Measurements from ENCODE around the gene CCDC7.
A peak's percentile ranks its signal among the peaks of the same experiment; 100 is the strongest.
"Not testable (repeated sequence)": the region's sequence is repeated elsewhere in the genome, so short reads cannot be mapped to it uniquely, and the experiment has no call there.

CCDC7 gene

DNA sequence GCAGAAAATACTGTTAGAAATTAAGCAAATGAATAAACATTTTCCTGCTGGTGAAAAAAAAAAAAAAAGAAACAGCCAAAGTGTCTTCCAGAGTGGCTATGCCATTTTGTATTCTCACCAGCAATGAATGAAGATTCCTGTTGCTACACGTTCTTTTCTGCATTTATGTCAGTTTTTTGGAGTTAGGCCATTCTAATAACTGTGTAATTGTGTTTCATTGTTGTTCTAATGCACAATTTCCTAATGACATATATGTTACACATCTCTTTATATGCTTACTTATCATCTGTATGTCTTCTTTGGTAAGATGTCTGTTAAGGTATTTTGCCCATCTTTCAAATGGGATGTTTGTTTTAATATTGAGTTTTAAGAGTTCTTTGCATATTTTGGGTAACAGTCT lies 298.4 kb downstream of the CCDC7 start:
- DNase-seq: no peak

DNA sequence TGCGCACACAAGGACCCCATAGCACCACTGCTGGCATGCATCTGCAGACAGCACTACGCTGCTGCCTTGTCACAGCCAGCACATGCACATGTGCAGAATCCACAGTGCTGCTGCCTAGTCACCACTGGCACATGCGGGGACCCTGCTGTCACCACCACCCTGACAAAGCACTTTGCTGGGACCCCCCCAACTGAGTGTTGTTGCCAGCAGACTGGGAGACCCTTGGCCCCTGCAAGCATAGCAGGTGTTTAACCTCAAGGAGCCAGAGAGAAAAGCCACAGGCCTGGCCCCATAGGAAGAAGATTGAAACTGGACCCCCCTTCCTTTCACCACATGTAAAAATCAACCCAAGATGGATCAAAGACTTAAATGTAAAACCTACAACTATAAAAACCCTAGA lies 300.9 kb downstream of the CCDC7 start:
- DNase-seq: no peak

DNA sequence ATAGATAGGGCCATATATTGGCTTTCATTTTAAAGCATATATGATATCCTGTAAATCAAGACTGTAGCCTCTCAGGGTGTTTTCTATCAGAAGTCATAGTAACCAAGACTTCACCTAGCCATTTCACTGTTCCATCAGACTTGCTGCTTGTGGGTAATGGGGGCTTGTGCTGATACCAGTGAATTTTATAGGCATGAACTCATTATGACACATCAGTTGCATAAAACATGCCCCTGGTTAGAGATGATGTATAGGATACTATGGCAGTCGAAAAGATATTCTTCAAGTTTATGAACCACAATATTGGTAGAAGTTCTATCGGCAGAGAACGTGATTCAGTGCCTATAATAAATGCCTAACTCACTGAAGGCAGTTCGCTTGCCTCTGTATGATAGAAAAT lies 305.6 kb downstream of the CCDC7 start:
- no peak for DNase-seq

DNA sequence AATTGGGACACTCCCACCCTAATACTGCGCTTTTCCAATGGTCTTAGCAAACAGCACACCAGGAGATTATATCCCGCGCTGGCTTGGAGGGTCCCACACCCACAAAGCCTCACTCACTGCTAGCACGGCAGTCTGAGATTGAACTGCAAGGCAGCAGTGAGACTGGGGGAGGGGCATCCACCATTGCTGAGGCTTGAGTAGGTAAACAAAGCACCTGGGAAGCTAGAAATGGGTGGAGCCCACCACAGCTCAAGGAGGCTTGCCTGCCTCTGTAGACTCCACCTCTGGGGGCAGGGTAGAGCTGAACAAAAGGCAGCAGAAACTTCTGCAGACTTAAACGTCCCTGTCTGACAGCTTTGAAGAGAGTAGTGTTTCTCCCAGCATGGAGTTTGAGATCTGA lies 309.0 kb downstream of the CCDC7 start:
- not testable (repeated sequence) for DNase-seq

DNA sequence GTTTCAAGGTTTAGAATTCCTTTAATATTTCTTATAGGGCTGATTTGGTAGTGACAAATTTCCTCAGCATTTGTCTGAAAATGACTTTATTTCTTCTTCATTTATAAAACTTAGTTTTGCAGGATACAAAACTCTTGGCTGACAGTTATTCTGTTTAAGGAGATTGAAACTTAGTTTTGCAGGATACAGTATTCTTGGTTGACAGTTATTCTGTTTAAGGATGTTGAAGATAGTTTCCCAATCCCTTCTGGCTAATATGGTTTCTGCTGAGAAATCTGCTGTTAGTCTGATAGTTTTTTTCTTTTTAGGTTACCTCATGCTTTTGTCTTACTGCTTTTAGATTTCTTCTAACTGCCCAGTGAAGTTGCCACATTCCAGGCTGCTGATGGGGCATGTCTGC lies 325.3 kb downstream of the CCDC7 start:
- DNase-seq: no peak

DNA sequence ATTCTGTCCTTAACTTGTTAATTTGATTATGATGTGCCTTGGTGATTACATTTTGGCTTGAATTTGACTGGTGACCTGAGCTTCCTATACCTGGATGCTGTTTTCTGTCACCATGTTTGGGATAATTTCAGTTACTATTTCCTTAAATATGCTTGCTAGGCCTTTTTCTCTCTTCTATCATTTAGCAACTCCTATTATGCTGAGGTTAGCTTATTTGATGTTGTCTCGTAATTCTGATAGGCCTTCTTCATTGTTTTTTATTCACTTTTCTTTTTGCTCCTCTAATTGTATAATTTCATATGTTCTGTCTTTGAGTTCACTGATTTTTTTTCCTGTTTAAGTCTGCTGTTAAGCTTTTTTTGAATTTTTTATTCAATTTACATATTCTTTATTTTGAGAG lies 327.2 kb downstream of the CCDC7 start:
- no peak for DNase-seq

DNA sequence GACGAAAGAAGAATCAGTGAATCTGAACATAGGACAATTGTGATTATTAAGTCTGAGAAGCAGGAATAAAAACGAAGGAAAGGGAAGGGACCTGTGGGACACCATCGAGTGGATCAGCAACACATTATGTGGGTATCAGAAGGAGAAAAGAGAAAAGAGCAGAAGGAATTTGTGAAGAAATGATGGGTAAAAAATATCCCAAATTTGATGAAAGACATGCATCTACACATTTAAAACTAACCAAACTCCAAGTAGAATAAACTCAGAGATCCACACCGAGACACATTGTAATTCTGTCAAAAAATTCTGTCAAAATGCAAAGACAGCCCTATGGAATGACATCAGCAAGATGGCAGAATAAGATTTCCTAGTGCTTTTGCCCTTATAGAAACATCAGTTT lies 341.0 kb downstream of the CCDC7 start:
- DNase-seq: no peak

DNA sequence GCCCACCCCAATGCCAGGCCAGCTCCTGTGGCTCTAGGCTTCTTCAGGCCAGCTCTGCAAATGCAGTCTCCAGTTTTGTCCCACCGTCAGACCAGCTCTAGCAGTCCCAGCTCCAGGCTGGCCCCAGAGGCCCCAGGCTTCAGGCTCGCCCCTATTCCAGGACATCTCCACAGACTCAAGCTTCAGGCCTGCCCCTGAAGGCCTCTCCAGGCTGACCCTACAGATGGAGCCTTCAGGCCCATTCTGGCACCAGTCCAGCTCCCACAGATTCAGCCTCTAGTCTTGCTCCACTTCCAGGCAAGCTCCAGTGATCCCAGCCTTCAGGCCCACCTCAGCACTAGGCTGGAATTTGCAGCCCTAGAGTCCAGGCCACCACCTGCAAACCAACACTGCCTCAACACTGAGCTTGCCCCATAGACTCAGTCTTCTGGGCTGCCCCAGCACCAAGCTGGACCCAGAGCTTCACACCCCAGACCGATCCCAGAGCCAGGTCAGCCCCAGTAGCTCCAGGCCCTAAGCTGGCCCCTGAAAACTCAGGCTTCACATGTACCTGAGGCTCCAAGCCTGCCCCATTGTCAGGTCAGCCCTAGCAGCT lies 341.8 kb downstream of the CCDC7 start:
- DNase-seq: no peak

DNA sequence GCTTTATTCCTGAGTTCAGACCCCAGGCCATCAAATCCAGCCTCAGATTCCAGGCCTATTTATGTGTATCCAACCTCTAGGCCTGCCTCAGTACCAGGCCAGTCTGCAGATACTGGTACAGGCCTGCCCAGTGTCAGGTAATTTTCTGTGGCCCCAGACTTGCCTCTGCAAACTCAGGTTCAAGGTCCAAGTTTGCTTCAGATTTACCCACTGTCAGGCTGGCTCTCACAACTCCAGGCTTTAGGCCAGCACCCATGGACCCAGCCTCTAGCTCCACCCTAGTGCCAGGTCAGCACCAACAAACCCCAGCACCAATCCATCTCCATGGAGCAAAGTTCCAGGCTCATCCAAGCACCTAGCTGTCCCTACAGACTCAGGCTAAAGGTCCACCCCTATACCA lies 342.4 kb downstream of the CCDC7 start:
- DNase-seq: no peak

DNA sequence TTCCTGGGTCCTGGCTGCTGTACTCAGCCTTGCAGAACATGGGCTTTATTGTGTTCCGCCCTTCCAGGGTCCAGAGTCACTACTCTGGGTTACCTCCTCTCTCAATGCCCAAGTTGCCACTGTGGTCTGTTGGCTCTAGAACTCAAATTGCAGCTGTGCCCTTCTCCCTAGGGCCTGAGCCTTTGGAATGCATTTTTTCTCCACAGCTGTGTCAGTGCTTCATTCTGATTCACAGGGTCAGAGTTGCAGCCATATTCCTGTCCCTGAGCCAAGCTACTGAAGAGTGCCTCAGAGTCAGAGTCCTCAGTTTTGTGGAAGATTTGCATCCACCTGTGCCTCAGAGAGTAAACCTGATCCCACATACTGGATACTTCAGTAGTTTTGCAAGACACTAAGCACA lies 344.5 kb downstream of the CCDC7 start:
- no peak for DNase-seq

DNA sequence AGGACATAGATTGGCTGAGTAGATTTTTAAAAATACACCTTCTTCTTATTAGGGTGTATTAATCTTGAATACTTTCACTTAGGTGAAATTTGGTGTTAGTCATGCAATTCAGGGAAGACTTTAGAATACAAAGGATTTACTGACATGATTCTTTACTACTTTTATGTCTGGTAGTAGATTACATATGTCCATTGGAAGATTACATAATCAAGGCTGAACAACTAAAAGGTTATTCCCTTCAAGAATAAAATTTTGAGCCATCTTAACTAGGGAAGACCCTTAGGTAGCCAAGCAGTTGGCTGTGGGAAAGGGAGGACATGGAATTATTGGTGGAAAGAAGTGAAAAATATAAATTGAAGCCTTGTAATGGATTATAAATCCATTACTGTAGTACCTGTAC lies 347.1 kb downstream of the CCDC7 start:
- no peak for DNase-seq

DNA sequence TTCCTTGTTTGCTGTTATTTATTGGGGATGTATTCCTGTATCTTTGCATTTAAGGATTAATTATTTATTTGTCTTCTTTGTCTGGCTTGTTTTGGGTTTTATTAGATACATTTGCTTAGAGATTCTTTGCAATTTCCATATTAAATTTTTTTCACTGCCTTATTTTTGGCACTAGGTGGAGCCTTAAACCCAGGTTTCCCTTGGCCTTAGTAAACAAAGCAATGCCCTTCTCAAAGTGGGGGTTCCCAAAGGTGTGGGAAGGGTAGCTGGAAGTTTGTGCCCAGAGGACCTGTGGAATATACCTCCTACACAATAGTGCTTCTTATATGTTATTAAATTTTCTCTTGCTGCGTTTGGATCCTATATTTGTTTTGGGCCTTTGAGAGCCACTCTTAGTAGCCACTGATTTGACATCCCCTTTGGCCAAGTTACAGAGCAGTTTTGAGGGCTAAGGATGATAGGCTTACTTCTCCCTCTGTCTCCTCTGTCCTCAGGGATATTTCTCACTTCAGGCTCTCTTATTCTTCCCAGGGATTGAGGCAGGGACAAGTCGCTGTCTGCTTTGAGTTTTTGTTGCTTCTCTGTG lies 349.8 kb downstream of the CCDC7 start:
- peak; percentile 61 for DNase-seq

DNA sequence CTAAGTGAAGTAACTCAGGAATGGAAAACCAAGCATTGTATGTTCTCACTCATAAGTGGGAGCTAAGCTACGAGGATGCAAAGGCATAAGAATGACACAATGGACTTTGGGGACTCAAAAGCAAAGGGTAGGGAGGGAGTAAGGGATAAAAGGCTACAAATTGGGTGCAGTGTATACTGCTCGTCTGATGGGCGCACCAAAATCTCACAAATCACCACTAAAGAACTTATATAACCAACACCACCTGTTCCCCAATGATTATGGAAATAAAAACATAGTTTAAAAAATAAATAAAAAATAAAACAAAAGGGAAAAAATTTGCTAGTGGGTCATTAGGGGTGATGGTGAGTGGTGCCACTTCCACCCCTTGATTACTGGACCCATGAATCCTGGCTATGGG lies 351.5 kb downstream of the CCDC7 start:
- peak; percentile 20 for DNase-seq

DNA sequence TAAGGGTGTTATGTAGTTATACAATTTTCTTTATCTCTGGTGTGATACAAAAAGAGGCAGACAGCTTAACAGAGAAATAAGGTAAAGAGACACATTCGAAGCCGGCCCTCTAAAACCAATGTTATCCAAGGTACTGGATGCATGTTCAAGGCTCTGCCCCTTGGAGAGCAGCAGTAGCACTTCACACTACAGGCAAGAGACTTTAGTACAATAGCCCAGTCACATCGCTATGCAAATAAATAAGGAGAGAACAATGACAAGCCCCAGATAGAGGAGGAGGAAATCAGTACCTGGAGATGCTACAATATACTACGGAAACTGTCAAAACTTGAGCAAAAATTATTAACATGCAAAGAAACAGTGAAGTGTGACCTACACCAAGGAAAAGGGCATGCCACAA lies 401.0 kb downstream of the CCDC7 start:
- no peak for DNase-seq

DNA sequence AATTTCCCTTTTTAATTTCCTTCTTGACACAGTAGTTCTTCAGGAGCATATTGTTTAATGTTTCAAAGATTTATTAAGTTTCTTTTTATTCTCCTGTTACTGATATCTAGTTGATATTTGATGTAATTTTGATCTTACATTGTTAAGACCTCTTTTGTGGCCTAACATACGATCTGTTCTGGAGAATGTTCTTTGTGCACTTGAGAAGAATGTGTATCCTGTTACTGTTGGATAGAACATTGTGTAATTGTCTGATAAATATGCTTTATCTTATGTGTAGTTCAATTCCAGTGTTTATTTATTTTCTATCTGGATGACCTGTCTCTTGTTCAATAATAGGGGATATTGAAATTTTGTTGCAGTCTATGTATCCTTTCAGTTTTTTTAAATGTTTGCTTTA lies 405.4 kb downstream of the CCDC7 start:
- no peak for DNase-seq

DNA sequence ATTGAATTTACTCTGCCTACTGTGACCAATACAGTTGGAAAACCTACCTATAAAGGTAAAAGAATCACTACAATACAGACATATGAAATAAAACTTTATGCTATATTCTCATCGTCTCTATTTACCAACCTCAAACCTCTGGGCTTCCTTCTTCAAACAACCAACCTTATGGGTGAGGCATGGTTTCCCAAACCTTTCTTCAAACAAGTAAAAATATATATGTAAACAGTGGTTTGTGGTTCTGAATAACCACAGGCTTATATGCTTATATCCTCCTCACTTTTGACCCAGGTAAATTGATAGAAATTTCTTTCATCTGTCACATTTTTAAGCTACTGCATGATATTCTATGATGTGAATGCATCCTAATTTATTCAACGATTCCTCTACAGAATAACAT lies 408.5 kb downstream of the CCDC7 start:
- DNase-seq: no peak

DNA sequence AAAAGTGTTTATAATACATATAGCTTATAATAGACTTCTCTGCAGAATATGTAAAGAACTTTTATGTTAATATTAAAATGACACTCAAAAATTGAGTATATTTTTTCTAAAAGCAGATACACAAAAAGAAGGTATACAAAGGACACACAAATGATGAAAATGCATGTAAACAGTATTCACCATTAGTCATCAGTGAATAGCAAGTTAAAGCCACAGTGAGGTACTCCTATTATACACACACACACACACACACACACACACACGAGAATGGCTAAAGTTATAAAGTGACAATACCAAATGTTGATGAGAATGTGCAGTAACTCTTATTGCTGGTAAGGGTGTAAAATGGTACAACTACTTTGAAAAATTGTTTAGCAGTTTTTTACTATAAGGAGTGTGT lies 419.2 kb downstream of the CCDC7 start:
- no peak for DNase-seq

DNA sequence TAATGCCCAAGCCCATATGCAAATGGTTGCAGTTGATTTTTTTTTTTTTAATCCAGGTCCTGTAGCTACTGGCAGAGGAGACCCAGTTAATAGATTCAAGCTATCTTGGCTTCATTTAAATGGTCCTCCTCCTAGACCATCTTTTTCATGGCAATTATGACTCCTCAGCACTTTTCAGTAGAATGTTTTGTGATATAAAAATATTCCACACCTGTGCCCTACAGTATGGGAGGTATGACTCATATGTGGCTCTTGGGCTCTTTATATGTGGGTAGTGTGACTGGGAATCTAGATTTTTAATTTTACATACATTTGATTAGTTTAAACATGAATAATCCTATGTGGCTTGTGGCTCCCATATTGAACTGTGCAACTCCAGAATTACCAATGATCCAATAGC lies 432.0 kb downstream of the CCDC7 start:
- no peak for DNase-seq

DNA sequence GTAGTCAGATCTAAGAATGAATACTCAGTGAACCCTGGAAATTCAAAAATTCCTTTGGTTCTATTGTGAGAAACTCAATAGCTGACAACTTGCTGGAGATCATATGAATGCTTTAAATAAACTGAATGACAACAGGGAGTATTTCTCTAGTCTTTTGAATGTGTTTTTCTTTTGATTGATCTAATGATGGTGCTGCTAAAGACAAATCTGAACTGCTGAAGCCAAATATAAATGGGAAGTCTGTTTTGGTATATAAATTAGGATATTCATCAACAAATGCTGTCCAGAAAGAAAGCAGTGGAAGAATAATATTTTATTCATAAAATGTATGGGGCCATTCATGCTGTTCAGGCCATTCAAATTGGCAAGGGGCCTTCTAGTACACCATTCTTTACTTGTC lies 432.7 kb downstream of the CCDC7 start:
- no peak for DNase-seq

DNA sequence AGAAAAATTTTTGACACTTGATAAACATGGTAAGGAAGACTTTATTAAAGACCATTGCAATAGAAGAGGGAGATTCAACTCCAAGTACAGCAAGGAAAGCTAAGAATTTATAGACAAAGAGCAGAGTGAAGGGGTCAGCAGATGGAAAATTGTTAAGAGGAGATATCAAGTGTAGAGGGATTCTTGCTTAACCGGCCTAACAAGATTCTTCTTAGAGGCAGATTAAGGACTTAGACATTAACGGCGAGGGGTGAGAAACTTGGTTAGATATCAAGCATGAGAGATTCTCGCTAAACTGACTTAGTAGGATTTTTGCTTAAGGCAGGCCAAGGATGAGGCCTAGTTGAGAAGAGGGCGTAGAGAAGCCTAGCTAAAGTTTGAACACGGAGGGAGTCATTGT lies 436.1 kb downstream of the CCDC7 start:
- no peak for DNase-seq

DNA sequence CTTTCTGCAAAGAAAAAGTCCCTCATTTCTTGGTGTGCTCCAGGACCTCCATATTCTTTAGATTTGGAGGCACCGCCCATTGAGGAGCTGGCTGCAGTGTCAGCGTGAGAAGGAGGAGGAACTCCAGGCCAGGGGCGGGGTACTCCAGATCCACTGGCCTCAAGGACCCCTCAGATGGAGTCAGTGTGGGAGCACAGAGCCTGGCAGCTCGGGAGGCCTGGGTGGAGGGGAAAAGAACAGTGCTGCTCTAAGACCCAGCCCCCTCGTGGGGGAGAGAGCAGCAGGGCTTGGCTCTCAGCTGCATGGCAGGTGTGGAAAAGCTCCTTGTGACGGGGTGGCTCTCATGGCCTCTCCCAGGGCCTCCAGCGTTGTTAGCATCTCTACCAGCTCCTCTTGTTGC lies 441.5 kb downstream of the CCDC7 start:
- DNase-seq: no peak

DNA sequence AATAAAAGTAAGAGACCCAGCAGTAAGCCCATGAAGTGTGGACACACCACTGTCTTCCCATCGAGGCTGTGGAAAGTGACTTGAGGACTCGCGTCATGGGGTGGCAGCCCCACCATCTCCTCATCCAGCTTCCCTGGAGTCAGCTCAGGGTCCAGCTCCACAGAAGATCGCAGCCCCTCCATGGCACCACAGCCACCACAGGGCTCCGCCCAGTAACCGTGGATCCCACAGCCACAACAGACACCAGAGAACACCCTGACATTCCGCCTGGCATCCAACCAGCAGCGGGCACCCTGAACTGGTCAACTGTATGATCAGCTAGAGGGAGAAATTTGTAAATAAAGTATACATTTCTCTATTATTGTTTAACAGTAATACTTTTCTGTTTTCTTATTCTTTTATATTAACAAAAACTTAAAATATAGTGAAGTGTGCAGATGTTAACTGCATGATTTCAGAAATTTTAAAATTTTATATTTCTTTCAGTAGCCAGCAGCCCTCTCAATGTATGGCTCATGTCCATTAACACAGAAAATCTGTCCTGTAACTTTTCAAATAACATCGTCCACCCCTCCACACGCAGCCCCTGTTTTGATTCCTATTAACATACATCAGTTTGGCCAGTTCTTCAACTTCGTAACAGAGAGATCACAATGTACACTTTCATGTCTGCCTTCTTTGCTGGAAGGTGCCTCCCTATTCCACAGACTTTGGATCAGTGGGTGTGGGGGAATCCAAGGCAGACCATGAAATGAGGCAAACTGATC lies 442.4 kb downstream of the CCDC7 start:
- DNase-seq: peak; percentile 24

DNA sequence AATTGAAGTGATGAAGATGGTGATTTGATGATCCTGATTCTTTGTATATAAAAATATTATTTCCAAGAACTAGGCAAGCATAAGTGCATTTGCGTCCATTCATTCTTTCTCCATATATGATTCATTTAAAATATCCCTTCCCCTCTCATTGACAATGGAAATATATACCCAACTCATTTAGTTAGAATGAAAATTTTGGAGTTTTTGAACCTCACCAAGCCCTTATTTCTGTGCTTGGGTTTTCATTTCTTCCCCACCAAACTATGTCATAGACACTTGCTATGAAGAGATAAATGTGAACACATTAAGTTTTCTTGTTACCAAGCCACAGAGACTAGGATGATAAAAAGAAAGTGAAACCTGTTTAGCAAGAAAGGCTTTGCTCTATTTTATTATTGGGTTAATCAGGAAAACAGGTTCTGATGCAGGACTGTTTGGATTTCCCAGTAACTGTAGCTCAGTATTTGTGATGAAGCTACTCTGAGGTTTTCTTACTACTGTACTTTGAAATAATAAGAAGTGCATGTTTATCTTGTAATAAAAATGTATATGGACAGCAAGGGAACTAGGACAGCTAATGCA lies 443.8 kb downstream of the CCDC7 start:
- DNase-seq: no peak

DNA sequence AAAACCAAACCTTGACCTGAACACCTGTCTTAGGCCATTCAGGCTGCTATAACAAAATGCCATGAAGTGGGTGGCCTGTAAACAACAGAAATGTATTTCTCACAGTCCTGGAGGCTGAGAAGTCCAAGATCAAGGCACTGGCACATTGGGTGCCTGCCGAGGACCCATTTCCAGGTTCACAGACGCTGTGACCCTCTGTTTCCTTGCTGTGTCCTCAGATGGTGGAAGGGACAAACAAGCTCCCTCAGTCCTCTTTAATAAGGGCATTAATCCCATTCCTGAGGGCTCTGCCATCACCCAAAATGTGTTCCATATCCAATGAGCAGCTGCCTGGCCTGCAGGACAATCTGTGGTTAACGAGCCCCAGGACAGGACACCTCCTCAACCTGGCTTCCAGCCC lies 444.5 kb downstream of the CCDC7 start:
- no peak for DNase-seq

Measured in hematopoietic multipotent progenitor cell treated with erythropoietin and hydrocortisone succinate and interleukin-3 and kit ligand, for 4 days (in vitro differentiated cells).